CD4-positive, alpha-beta T cell treated with Interleukin-1 beta for 1 hour (primary cell): ENCODE results near the gene C1QTNF12.
"Not testable (repeated sequence)": the region's sequence is repeated elsewhere in the genome, so short reads cannot be mapped to it uniquely, and the experiment has no call there.

Experiments used
- DNase-seq, 2 donors: peaks; one replicate each; pipeline ENCODE4 v3.0.0-alpha.2; 2020 to 2022

C1QTNF12 gene

DNA sequence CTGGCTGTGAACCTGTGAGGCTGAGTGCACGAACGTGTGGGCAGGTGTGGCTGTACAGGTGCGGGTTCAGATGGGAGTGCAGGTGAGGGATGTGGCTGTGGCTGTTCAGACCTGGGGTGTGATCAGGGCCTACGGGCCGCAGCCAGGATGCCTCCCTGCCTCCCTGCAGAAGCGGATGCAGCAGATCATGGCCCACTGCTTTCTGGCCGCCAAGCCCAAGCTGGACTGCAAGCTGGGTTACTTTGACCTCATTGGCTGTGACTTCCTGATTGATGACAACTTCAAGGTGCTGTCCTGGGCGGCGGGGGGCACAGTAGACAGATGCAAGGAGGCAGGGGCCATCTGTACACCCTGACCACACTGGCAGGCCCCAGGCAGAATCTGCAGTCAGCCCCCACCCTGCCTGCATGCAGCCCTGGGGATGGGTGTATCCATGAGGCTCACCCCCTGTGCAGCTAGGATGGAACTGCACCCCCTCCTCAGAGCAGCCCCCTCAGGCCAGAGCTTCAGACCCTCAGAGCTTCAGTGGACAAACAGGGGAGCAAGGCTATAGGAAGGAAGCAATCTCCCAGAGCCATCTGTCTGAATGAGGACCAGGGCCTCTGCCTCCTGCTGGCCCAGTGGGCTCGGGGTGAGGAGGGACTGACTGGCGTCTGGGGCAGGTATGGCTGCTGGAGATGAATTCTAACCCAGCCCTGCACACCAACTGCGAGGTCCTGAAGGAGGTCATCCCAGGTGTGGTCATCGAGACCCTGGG is 49.9 kb downstream of the C1QTNF12 start:
- DNase-seq, result no peak

DNA sequence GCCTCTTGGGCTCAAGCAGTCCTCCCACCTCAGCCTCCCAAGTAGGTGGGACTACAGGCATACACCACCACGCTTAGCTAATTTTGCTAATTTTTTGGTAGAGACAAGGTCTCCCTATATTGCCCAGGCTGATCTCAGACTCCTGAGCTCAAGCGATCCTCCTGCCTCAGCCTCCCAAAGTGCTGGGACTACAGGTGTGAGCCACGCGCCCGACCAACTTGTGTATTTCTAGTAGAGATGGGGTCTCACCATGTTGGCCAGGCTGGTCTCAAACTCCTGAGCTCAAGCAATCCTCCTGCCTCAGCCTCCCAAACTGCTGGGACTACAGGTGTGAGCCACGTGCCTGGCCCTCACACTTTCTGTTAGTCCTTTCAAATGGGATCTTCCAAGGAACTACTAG is 50.8 kb downstream of the C1QTNF12 start:
- DNase-seq, result not testable (repeated sequence)

DNA sequence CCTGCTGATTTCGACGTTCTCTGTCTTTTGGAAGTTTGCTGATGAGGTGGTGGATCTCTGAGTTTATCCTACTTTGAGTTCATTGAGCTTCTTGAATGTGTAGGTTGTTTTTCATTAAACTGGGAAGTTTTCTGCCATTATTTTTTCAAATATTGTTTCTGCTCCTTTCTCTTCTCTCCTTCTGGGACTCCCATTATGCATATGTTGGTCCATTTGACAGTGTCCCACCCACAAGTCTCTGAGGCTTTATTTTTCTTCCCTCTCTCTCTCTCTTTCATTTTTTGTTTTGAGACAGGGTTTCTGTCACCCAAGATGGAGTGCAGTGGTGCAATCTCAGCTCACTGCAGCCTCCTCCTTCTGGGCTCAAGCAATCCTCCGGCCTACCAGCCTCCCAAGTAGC is 51.8 kb downstream of the C1QTNF12 start:
- no peak for DNase-seq
